Endothelial cell of coronary artery (primary cell): ENCODE data around the gene AMDHD2. TPM values are rescaled to one million over a fixed set of nuclear protein-coding genes. Genes with fewer than 3 reads are reported as not detected.

ENCODE experiments used
- total RNA-seq: library from RNA; depleted of rRNA; stranded (reverse); fragments of >200 nt; gene quantifications from 2 replicates; pipeline ENCODE4 v1.2.3, GENCODE V29; 2014

Gene AMDHD2, protein sequence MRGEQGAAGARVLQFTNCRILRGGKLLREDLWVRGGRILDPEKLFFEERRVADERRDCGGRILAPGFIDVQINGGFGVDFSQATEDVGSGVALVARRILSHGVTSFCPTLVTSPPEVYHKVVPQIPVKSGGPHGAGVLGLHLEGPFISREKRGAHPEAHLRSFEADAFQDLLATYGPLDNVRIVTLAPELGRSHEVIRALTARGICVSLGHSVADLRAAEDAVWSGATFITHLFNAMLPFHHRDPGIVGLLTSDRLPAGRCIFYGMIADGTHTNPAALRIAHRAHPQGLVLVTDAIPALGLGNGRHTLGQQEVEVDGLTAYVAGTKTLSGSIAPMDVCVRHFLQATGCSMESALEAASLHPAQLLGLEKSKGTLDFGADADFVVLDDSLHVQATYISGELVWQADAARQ
- 31.4 and 32.3 TPM in 2 replicates for total RNA-seq

GRCh38 chr16:2520097-2520783 is at the start of gene AMDHD2:
TSS of gene AMDHD2 (plus strand) at chr16:2520371. CDS start at chr16:2520459, 88 bp downstream.

GRCh38 chr16:2471016-2471652 is 49.0 kb upstream of the AMDHD2 start, which contains the start of gene NTN3:
TSS of gene NTN3 (plus strand) at chr16:2471297. CDS start at chr16:2471702, 405 bp downstream.

GRCh38 chr16:2474877-2475412 is 45.2 kb upstream of the AMDHD2 start, which contains the start of gene TBC1D24:
TSS of gene TBC1D24 (plus strand) at chr16:2475127. CDS start at chr16:2496149, 21,022 bp downstream.

DNA sequence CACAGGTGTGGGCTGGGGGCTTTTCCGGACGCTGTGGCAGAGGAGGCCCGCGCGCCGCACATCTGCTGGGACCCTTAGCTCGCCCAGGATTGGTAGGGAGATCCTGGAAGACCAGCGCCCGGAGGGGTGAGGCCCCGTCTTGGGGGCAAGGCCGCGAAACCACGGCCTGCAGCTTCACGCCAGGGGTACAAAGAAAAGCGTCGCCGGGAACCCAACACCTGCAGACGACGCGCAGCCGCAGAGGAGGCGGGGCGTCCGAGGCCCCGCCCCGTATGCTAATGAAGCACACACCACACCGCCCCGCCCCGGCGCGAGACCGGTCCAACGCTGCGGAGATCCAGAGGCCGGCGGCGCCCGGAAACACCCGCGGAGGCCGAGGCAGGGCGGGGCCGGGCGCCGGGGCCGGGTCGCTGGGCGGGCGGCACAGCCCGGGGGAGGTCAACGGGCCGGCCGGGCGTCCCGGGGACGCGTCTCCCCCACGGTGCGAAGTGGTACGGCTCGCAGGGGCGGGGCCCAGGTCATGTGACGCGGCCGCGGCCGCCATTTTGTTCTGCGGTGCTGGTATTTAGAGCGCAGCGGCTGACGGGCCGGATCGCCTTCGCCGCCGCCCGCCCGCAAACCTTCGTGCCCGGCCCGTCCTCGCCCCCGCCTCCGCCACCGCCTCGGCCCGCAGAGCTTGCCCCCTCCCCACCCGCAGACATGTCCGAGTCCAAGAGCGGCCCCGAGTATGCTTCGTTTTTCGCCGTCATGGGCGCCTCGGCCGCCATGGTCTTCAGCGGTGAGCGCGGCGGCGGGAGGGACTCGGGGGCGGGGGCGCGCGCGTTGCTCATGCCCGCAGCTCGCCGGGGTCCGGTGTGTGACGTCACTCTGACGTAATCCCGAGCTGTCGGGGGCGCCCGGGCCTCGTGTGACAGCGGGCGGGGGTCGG is 6.5 kb upstream of the AMDHD2 start, which contains the start of gene ATP6V0C:
TSS of gene ATP6V0C (plus strand) at position 548 of the 928 bp plus-strand sequence. CDS start at position 700, 152 bp downstream.

DNA sequence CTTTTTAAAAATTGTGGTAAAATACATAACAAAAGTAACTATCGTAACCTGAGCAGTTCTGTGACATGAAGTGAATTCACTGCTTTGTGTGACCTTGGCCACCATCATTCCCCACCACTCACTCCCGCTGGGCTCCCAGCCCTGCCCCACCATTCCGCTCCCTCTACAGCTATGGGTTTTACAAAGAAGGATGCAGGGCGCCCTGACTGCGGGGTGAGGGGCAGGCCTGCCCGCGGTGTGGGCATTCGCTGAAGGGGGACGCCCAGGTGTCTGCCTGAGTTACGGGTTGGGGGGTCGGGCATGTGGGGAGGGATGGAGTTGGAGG is 11.2 kb downstream of the AMDHD2 start, which contains the start of gene CEMP1:
TSS of gene CEMP1 (minus strand) at position 38 of the 325 bp plus-strand sequence. CDS start 335 bp downstream, outside the sequence.

DNA sequence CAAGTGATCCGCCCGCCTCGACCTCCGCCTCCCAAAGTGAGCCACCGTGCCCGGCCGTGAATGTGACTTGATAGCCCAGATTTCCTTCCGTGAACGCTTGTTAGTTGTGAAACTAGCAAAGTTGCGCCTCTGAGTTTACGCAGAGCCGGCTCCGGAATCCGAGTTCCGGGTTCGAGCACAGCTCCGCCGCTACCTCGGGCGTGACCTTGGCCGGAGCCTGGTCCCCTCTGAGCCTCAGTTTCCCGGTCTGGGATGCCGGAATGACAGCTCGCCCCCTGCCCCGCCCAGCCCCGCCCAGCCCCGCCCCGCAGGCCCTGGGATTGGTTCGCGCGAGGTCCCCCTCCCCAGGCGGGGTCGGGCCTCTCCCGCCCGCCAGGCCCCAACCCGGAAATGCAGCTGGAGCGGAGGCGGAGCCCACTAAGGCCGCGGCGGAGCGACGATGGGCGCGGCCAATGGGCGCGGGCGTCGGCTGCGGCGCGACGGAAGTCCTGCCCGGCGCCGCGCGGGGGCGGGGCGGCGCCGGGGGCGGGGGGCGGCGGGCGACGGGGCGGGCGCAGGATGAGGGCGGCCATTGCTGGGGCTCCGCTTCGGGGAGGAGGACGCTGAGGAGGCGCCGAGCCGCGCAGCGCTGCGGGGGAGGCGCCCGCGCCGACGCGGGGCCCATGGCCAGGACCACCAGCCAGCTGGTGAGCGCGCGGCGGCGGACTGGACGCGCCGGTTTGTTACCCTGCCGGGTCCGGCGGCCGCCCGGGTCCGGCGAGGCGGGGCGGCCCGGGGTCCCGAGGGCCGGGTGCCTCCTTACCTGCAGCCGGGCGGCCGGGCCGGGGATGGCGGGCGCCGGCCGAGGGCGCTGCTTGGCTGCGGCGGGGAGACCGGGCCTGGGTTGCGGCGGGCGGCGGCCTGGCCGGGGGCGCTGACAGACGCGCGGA is 17.5 kb downstream of the AMDHD2 start, which contains the start of gene PDPK1:
TSS of gene PDPK1 (plus strand) at position 571 of the 929 bp plus-strand sequence. CDS start at position 663, 92 bp downstream.

Other genes with a start within 250 kb of the AMDHD2 start
- 18.0 and 26.5 TPM in 2 replicates for gene ABCA3, start 179.6 kb upstream of the AMDHD2 start, total RNA-seq
- gene CCNF, start 90.9 kb upstream of the AMDHD2 start, total RNA-seq, result 17.1 and 40.8 TPM in 2 replicates
- gene TEDC2, start 60.3 kb upstream of the AMDHD2 start, total RNA-seq, result 4.1 and 6.3 TPM in 2 replicates
- gene NTN3, start 49.1 kb upstream of the AMDHD2 start, total RNA-seq, result under 0.01 and 0.09 TPM in 2 replicates
- gene TBC1D24, start 45.2 kb upstream of the AMDHD2 start, total RNA-seq, result 12.3 and 16.3 TPM in 2 replicates
- 6.0 and 8.3 TPM in 2 replicates for gene ATP6V0C, start 6.4 kb upstream of the AMDHD2 start, total RNA-seq
- not detected in 2 replicates for gene CEMP1, start 11.0 kb downstream of the AMDHD2 start, total RNA-seq
- gene PDPK1, start 17.6 kb downstream of the AMDHD2 start, total RNA-seq, result 14.2 and 16.2 TPM in 2 replicates
- gene KCTD5, start 162.2 kb downstream of the AMDHD2 start, total RNA-seq, result 19.9 and 21.6 TPM in 2 replicates
- gene PRSS27, start 199.9 kb downstream of the AMDHD2 start, total RNA-seq, result 0.09 and 0.28 TPM in 2 replicates
- 36.8 and 59.9 TPM in 2 replicates for gene SRRM2, start 232.3 kb downstream of the AMDHD2 start, total RNA-seq